RWPE1 (cell line): Measurements from ENCODE around the gene LIN28B.

Experiments
- CTCF ChIA-PET: fragments of 350-600 bp; sonication (Branson Sonifier 250); formaldehyde crosslinking; extraction: SDS; loops from one replicate; lab custom pipeline; 2021; lab: Yijun Ruan, JAX
- POLR2A ChIA-PET: fragments of 400-600 bp; formaldehyde crosslinking; extraction: SDS; loops from one replicate; lab custom pipeline; 2020; ENCODE audit warnings: antibody characterized with exemption; ENCODE audit not compliant: low non-redundant PET; lab: Yijun Ruan, JAX
- DNase-seq: peaks from one replicate; pipeline ENCODE4 v3.0.0; 2012; ENCODE audit warnings: low spot score
- H3K27ac ChIP-seq: fragments of 450-650 bp; 2 replicates; pipeline ENCODE4 v1.5.1; 2017
- TF ChIP-seq, protein P1 (sequence below): fragments of 450-650 bp; conservative IDR thresholded peaks from 2 replicates; pipeline ENCODE4 v1.5.1; 2017; ENCODE audit warnings: low read depth, mild to moderate bottlenecking

LIN28B gene

DNA sequence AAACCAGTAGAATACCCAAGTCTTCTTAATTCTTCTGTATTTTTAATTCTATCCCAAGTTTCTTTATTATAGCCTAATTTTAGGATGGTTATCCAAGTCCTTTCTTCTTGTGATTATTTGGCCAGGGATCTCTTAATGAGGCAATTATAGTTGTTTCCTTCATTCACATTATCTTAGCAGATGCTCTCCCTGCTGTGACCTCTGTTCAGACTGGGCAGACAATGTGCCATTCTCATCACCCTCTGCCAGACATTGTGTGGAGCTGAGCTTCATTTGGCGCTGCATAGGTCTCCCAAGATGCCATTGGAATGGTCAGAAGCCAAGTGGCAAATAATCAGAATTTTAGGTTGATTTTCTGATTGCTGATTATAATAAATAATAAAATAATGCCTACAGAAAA lies 79.4 kb downstream of the LIN28B start:
- ChIA-PET CTCF (no interaction called here), POLR2A (no interaction called here)
- no peak overlapping the region for H3K27ac ChIP-seq
- TF ChIP-seq, protein P1, sequence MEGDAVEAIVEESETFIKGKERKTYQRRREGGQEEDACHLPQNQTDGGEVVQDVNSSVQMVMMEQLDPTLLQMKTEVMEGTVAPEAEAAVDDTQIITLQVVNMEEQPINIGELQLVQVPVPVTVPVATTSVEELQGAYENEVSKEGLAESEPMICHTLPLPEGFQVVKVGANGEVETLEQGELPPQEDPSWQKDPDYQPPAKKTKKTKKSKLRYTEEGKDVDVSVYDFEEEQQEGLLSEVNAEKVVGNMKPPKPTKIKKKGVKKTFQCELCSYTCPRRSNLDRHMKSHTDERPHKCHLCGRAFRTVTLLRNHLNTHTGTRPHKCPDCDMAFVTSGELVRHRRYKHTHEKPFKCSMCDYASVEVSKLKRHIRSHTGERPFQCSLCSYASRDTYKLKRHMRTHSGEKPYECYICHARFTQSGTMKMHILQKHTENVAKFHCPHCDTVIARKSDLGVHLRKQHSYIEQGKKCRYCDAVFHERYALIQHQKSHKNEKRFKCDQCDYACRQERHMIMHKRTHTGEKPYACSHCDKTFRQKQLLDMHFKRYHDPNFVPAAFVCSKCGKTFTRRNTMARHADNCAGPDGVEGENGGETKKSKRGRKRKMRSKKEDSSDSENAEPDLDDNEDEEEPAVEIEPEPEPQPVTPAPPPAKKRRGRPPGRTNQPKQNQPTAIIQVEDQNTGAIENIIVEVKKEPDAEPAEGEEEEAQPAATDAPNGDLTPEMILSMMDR, result no peak
- DNase-seq, result no peak

DNA sequence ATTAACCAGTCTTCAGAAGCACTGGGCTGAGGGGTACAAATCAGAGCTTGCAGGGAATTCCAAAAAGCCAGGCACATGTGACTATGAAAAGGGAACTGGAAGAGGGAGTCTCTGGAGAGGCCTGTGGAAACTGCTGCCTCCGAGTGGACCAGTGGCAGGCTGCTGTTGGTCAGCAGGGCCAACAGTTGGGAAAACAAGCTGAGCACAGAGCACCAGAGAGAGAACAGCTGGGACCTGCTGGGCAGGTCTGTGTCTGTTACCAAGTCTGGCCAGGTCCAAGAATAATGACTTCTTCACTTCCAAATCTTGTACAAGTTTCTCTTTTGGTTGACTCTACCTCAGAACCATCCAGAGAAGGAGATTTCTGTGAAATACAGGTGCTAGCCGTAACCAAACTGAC lies 81.4 kb downstream of the LIN28B start:
- no peak overlapping the region for H3K27ac ChIP-seq
- TF ChIP-seq, protein P1, result no peak
- CTCF ChIA-PET, result no interaction called here
- POLR2A ChIA-PET, result no interaction called here
- no peak for DNase-seq

DNA sequence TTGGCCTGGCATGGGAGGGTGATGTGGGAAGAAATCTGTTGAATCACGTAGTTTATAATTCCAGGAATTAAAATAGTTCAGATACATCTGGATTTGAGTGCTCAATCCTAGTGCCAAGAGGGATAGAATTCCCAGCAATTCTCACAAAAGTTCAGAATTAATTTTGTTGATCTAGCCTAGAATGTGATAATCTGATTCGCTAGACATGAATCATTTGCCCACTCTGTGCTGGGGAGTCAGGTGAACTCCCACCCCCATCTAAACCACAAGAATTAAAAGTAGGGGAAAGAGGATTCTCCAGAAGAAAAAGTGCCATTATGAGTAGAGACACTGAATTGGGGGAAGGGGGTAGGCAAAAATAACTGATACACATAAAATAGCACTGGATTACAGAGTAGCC lies 85.0 kb downstream of the LIN28B start:
- no peak for DNase-seq
- ChIA-PET POLR2A (no interaction called here), CTCF (no interaction called here)
- TF ChIP-seq, protein P1, result no peak
- no peak overlapping the region for H3K27ac ChIP-seq

DNA sequence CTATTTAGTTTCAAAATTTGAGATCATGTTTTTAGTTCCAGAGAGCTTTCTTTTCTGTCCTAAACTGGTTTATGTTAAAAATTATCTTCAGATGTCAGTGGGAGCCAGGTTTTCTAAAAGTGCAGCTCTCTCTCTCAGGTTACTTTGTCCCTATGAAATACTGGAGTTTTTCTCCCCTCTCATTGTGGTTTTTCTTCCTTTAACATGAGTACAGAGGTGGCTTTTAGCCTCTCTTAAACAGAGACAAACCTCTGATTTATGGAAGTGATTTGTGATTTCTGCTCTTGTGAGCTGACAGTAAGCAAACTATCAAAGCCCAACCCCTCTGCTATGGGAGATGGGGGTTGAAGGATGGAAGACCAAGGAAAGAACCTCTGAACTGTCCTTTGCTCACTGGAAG lies 85.7 kb downstream of the LIN28B start:
- ChIA-PET POLR2A (no interaction called here), CTCF (no interaction called here)
- no peak overlapping the region for H3K27ac ChIP-seq
- DNase-seq, result no peak
- TF ChIP-seq, protein P1, result no peak

DNA sequence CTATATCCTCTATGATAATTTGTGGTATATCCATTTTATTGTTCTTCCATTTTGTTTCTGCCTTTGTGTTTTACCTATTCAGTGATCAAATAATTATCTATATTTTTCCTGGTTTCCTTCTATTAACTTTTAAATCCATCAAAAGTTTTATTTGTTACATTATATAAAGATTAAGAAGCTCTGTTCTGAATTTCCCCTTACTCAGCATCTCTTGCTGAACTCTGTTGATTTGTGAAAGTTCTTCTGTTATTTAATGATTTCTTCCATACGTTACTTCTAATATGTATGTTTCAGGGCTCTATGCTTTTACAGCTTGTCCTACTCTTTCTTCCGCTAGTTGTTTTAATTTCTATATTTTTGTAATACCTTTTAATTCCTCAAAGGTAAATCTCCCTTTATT lies 87.1 kb downstream of the LIN28B start:
- CTCF ChIA-PET, result no interaction called here
- POLR2A ChIA-PET, result no interaction called here
- TF ChIP-seq, protein P1, result no peak
- H3K27ac ChIP-seq, result no peak overlapping the region
- DNase-seq, result no peak

DNA sequence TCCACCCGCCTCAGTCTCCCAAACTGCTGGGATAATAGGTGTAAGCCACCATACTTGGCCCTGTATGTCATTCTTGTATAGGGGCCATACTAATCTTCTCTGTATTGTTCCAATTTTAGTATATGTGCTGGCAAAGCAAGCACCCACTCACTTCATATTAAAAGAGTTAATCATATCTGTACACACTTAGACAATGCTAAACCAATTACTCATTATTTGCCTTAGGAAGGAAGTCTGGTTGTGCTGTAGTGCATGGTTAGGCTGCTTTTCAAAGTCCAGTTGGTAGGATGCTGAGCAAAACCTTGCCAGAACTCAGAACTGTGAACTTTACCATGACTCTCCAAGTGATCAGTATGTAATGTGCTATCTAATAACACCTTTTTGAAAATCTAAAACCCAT lies 88.6 kb downstream of the LIN28B start:
- TF ChIP-seq, protein P1, result no peak
- DNase-seq, result peak; percentile 48
- no peak overlapping the region for H3K27ac ChIP-seq
- CTCF ChIA-PET, result no interaction called here
- POLR2A ChIA-PET, result no interaction called here

DNA sequence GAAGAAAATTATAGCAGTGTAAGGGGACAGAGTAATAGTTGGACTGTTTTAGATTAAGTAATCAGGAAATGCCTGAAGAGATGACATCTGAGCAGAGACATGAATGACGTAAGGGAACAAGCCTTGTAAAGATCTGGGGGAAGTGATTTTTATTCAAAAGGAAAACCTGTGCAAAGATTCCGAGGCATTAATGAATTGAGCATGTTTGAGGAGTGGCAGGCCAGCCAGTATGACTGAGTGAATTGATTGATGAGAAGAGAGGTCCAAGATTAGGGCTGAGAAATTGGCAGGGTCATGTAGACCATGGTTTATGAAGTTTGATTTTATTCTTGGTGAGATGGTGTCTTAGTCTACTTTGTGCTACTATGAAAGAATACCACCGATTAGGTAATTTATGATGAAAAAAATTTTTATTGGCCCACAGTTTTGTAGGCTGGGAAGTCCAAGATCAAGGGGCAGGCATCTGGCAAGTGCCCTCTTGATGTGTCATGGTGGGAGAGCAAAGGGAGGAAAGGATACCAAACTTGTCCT lies 95.1 kb downstream of the LIN28B start:
- ChIA-PET POLR2A (no interaction called here), CTCF (no interaction called here)
- no peak overlapping the region for H3K27ac ChIP-seq
- DNase-seq, result no peak
- TF ChIP-seq, protein P1, result no peak
